K562 (cell line): Measurements from ENCODE around the gene THAP4. TPM values are rescaled to one million over a fixed set of nuclear protein-coding genes. Genes with fewer than 3 reads are reported as not detected.

ENCODE experiments used
- ATAC-seq: fragments of 200-7000 bp; cut with Tn5 transposase; 3 replicates; pipeline ENCODE4 v1.9.1; 2020; ENCODE audit warnings: moderate library complexity
- BruUV-seq: library from RNA; stranded (reverse); fragments of 400-500 nt; replicated peaks from 2 replicates; lab custom pipeline; 2021; lab: Mats Ljungman, UMichigan
- CTCF ChIA-PET: fragments of 300-600 bp; formaldehyde crosslinking; extraction: SDS; loops from one replicate; lab custom pipeline; 2021; ENCODE audit warnings: low intra/inter-chr PET ratio; lab: Yijun Ruan, JAX
- POLR2A ChIA-PET: fragments of 300-600, 350-650 bp; sonication (Branson Sonifier 250); formaldehyde crosslinking; extraction: SDS; loops from one replicate; lab custom pipeline; 2021; ENCODE audit warnings: antibody characterized with exemption, inconsistent platforms; lab: Yijun Ruan, JAX
- DNase-seq, 4 experiments: peaks; one replicate each; pipeline versions ENCODE4 v3.0.0 to v3.0.0-alpha.2; 2011 to 2018; ENCODE audit warnings: low spot score in 3 of 4, mixed read lengths in 3 of 4; ENCODE audit errors: extremely low read depth in 1 of 4
- FAIRE-seq: peaks from 2 replicates; lab custom pipeline; 2011; peaks lifted over from hg19 to GRCh38; lab: Jason Lieb, UNC
- H2AFZ ChIP-seq: 2 replicates; pipeline ENCODE4 v1.6.0; 2011; ENCODE audit warnings: low read depth, low read length, control low read depth, inconsistent platforms
- H3K27ac ChIP-seq: fragments of 200-600 bp; 3 replicates; pipeline ENCODE4 v1.8.0; 2011; ENCODE audit warnings: low read depth, mild to moderate bottlenecking, control low read depth, inconsistent platforms, low read length, moderate library complexity, mixed read lengths; ENCODE audit errors: extremely low read depth
- H3K27me3 ChIP-seq, 2 experiments: fragments of 300-600 bp in 1 of 2; 2 replicates in 1 of 2; 3 replicates in 1 of 2; pipeline versions ENCODE4 v1.6.0 to v1.8.0; 2011; ENCODE audit warnings: inconsistent platforms in 2 of 2, low read length in 2 of 2, mild to moderate bottlenecking in 1 of 2, mixed read lengths in 1 of 2, moderate library complexity in 1 of 2; ENCODE audit not compliant: control insufficient read depth in 2 of 2, insufficient read depth in 2 of 2
- H3K36me3 ChIP-seq: fragments of 300-600 bp; 3 replicates; pipeline ENCODE4 v1.8.0; 2011; ENCODE audit warnings: mild to moderate bottlenecking, low read length, inconsistent platforms; ENCODE audit not compliant: control insufficient read depth, insufficient read depth
- H3K4me1 ChIP-seq, 2 experiments: fragments of 200-600 bp in 1 of 2; replicated peaks in 1 of 2; 2 replicates in 1 of 2; 3 replicates in 1 of 2; pipeline versions ENCODE4 v1.5.1 to v1.8.0; 2011; ENCODE audit warnings: inconsistent platforms in 2 of 2, low read length in 2 of 2, mild to moderate bottlenecking in 1 of 2, mixed read lengths in 1 of 2, moderate library complexity in 1 of 2; ENCODE audit not compliant: control insufficient read depth in 2 of 2, insufficient read depth in 2 of 2
- H3K4me2 ChIP-seq: 2 replicates; pipeline ENCODE4 v1.6.1; 2011; ENCODE audit warnings: low read length, control low read depth, inconsistent platforms, mixed read lengths; ENCODE audit not compliant: insufficient read depth
- H3K4me3 ChIP-seq: fragments of 200-600 bp; sonication (generic), shearing (Covaris generic); 2 replicates; pipeline ENCODE4 v1.5.1; 2016; ENCODE audit warnings: control low read depth, inconsistent platforms
- H3K79me2 ChIP-seq: fragments of 200-600 bp; 3 replicates; pipeline ENCODE4 v1.8.0; 2011; ENCODE audit warnings: low read length, inconsistent platforms; ENCODE audit not compliant: control insufficient read depth, insufficient read depth
- H3K9ac ChIP-seq, 2 experiments: 2 replicates each; pipeline versions ENCODE4 v1.6.0 to v1.6.1; 2011; ENCODE audit warnings: low read depth in 2 of 2, low read length in 2 of 2, control low read depth in 1 of 2, inconsistent platforms in 1 of 2, mild to moderate bottlenecking in 1 of 2, mixed read lengths in 1 of 2; ENCODE audit not compliant: insufficient read depth in 1 of 2
- H3K9me1 ChIP-seq: one replicate; pipeline ENCODE4 v1.6.0; 2011; ENCODE audit warnings: inconsistent platforms, mild to moderate bottlenecking, low read length, moderate library complexity; ENCODE audit not compliant: control insufficient read depth, insufficient read depth
- H3K9me3 ChIP-seq: replicated peaks from 2 replicates; pipeline ENCODE4 v1.5.1; 2011; ENCODE audit warnings: low read depth, low read length, inconsistent platforms; ENCODE audit not compliant: control insufficient read depth, insufficient read depth
- H4K20me1 ChIP-seq: replicated peaks from 2 replicates; pipeline ENCODE4 v1.6.1; 2011; ENCODE audit warnings: low read length, inconsistent platforms, mixed read lengths; ENCODE audit not compliant: control insufficient read depth, insufficient read depth
- CEBPG ChIP-seq, 3 experiments: fragments of 200-800 bp in 1 of 3; sonication (Bioruptor generic) in 1 of 3; sonication (generic) in 1 of 3; formaldehyde crosslinking in 1 of 3; IDR thresholded peaks in 2 of 3; conservative IDR thresholded peaks in 1 of 3; 2 replicates each; pipeline versions ENCODE4 v1.6.1 to v1.8.0; 2016 to 2022; ENCODE audit warnings: missing compliant biosample characterization in 2 of 3, missing genetic modification characterization in 2 of 3, mild to moderate bottlenecking in 1 of 3, missing genetic modification reagents in 1 of 3
- CGGBP1 ChIP-seq: fragments of 250-450 bp; sonication (Bioruptor Pico); IDR thresholded peaks from 2 replicates; pipeline ENCODE4 v1.9.0; 2021; ENCODE audit warnings: mild to moderate bottlenecking
- FOXP1 ChIP-seq: sonication (generic); formaldehyde crosslinking; IDR thresholded peaks from 2 replicates; pipeline ENCODE4 v1.8.0; 2022; ENCODE audit warnings: mild to moderate bottlenecking, missing genetic modification reagents
- HLTF ChIP-seq: fragments of 450-650 bp; IDR thresholded peaks from 2 replicates; pipeline ENCODE4 v1.6.1; 2016
- MCM7 ChIP-seq, 2 experiments: fragments of 450-650 bp; IDR thresholded peaks; 2 replicates each; pipeline ENCODE4 v1.6.1; 2016 to 2018
- NFRKB ChIP-seq: fragments of 450-650 bp; IDR thresholded peaks from 2 replicates; pipeline ENCODE4 v1.6.1; 2016; ENCODE audit warnings: low read depth
- PTRF ChIP-seq: fragments of 450-650 bp; IDR thresholded peaks from 2 replicates; pipeline ENCODE4 v1.6.1; 2016; ENCODE audit warnings: mild to moderate bottlenecking, missing genetic modification characterization, missing compliant biosample characterization
- TCF3 ChIP-seq: sonication (generic); formaldehyde crosslinking; IDR thresholded peaks from 2 replicates; pipeline ENCODE4 v1.4.0; 2020; ENCODE audit warnings: mild to moderate bottlenecking, missing genetic modification reagents
- THAP7 ChIP-seq: fragments of 250-450 bp; sonication (Bioruptor Pico); IDR thresholded peaks from 2 replicates; pipeline ENCODE4 v1.5.0; 2021
- U2AF1 ChIP-seq: fragments of 200-400 bp; formaldehyde crosslinking; optimal IDR thresholded peaks from 2 replicates; pipeline ENCODE3; 2017; ENCODE audit warnings: mild to moderate bottlenecking, low read depth, low read length, moderate library complexity
- ZNF639 ChIP-seq, 2 experiments: fragments of 200-800 bp in 1 of 2; sonication (Bioruptor generic) in 1 of 2; sonication (generic) in 1 of 2; formaldehyde crosslinking in 1 of 2; IDR thresholded peaks in 1 of 2; conservative IDR thresholded peaks in 1 of 2; 2 replicates each; pipeline versions ENCODE4 v1.5.0 to v1.6.1; 2016 to 2020; ENCODE audit warnings: missing compliant biosample characterization in 1 of 2, missing genetic modification characterization in 1 of 2, missing genetic modification reagents in 1 of 2
- WGBS: fragments of 100-300 bp; shearing (Covaris generic); methylation state at CpG from one replicate; pipeline ENCODE4 v1.1.6; 2016; ENCODE audit warnings: low coverage, mixed read lengths; ENCODE audit not compliant: insufficient coverage; ENCODE audit errors: missing lambda C conversion rate; 5-methylcytosine and 5-hydroxymethylcytosine counted together
- in situ Hi-C: fragments of 300-500 bp; cut with MboI; formaldehyde crosslinking; loops from 4 replicates; pipeline ENCODE4 v1.15.0; 2018; ENCODE audit warnings: inconsistent platforms, mixed read lengths
- intact Hi-C: fragments of 100-400 bp; cut with micrococcal nuclease; formaldehyde crosslinking; loops from 2 replicates; pipeline ENCODE4 v1.14.2; 2022
- polyA plus RNA-seq, 8 experiments: library from polyadenylated mRNA; depleted of rRNA in 4 of 8; stranded (reverse) in 5 of 8; unstranded in 3 of 8; fragments of >200 nt; fragmentation: Nextera tagmentation in 2 of 8; fragmentation: Illumina TruSeq in 1 of 8; extraction: Ambion mirVana in 2 of 8; extraction: Trizol in 1 of 8; gene quantifications; 2 replicates each; pipeline versions ENCODE4 v1.2.1 to v1.2.3, GENCODE V29; 2011 to 2014; ENCODE audit warnings: inconsistent platforms in 1 of 8, missing spikeins in 1 of 8
- total RNA-seq, 7 experiments: library from RNA; depleted of rRNA in 6 of 7; stranded (reverse); fragments of >200 nt in 6 of 7; fragmentation: Illumina TruSeq in 2 of 7; extraction: Trizol in 2 of 7; gene quantifications; 2 replicates each; pipeline versions ENCODE4 v1.2.1 to v1.2.3, GENCODE V29; 2011 to 2021; ENCODE audit warnings: low replicate concordance in 1 of 7
- TF ChIP-seq, protein P1 (sequence below): IDR thresholded peaks from 2 replicates; pipeline ENCODE4 v1.6.1; 2012; ENCODE audit warnings: low read depth, low read length, improper control_type of control experiment, borderline replicate concordance

Gene THAP4
- total and polyA plus RNA-seq, 9 of the 15 experiments (the other 6 are each of a cell fraction or from before 2014, with no cell fraction given): 8.6 to 60.9 (median 43.9) TPM

- TF ChIP-seq TCF3 (CRISPR knock-in tag): no peak
- no peak for TF ChIP-seq ZNF639 (CRISPR knock-in tag; conservative IDR thresholded peaks at IDR 0.05 in 1 of 2, IDR thresholded peaks at IDR 0.05 in 1 of 2)
- no peak for TF ChIP-seq U2AF1
- no peak for TF ChIP-seq MCM7 (IDR thresholded peaks at IDR 0.05)
- TF ChIP-seq NFRKB: no peak
These were observed 18.7 kb upstream of the THAP4 start (continued) for GRCh38 chr2:241655516-241656189.

DNA sequence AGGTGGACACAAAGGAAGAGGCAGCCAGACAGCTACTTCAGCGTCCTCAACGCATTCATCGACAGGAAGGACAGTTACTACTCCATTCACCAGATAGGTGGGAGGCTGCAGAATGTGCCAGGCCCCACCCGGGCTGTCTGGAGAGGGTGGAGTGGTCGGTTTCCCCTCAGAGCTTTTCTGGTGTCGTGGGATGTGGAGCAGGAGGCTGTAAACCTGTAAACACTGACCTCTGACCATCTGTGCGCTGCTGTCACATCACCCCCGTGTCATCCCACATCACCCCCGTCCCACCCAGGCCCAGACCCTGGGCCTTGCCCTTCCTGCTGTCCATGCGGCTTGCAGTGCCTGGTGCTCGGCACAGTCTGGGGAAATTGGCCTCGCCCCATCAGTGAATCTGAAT is 17.6 kb upstream of the THAP4 start:
- WGBS: 90% methylated on average over 10 of the region's 12 CpGs
- Histone ChIP-seq H3K79me2 (no peaks in the 10 kb centered on the region; the same call in 2 of the 3 replicates), H3K4me2 (no peak overlapping the region), H3K4me3 (no peak overlapping the region), H3K27ac (no peak overlapping the region), H3K4me1 (peaks cover 0 to 3% of the 10 kb centered on the region in 2 experiments; a peak in 2 of 5 replicates), H3K9me1 (no peaks in the 10 kb centered on the region), H3K9ac (peak overlapping the region in 1 of 2 experiments; percentile 13; a peak in 1 of 4 replicates), H3K9me3 (no peaks in the 10 kb centered on the region), H3K27me3 (no peaks in the 10 kb centered on the region), H4K20me1 (no peaks in the 10 kb centered on the region), H2AFZ (no peak overlapping the region), H3K36me3 (peaks cover 59% of the 10 kb centered on the region; the same call in 2 of the 3 replicates)
- BruUV-seq: no TSS peak
- ATAC-seq (no peak), FAIRE-seq (no peak), DNase-seq (no peak)
- TF ChIP-seq CGGBP1 (CRISPR knock-in tag) (no peak), HLTF (no peak), CEBPG (CRISPR knock-in tag; IDR thresholded peaks at IDR 0.05) (no peak), CEBPG (tag; conservative IDR thresholded peaks at IDR 0.05 in 1 of 2, IDR thresholded peaks at IDR 0.05 in 1 of 2) (no peak), THAP7 (CRISPR knock-in tag) (no peak), FOXP1 (CRISPR knock-in tag) (no peak), PTRF (tag) (no peak)
- TF ChIP-seq, protein P1, sequence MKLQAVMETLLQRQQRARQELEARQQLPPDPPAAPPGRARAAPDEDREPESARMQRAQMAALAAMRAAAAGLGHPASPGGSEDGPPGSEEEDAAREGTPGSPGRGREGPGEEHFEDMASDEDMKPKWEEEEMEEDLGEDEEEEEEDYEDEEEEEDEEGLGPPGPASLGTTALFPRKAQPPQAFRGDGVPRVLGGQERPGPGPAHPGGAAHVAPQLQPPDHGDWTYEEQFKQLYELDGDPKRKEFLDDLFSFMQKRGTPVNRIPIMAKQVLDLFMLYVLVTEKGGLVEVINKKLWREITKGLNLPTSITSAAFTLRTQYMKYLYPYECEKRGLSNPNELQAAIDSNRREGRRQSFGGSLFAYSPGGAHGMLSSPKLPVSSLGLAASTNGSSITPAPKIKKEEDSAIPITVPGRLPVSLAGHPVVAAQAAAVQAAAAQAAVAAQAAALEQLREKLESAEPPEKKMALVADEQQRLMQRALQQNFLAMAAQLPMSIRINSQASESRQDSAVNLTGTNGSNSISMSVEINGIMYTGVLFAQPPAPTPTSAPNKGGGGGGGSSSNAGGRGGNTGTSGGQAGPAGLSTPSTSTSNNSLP: no peak
- intact Hi-C loops (no loop called here), in situ Hi-C loops (no loop called here)
- ChIA-PET CTCF (no interaction called here), POLR2A (no interaction called here)
